WTC11 (cell line): ENCODE results near the gene ATXN8OS. TPM values are rescaled to one million over a fixed set of nuclear protein-coding genes. Genes with fewer than 3 reads are reported as not detected.

Experiments
- ATAC-seq: fragments of 200-7000 bp; cut with Tn5 transposase; 2 replicates; pipeline ENCODE4 v1.10.0; 2021; ENCODE audit warnings: mild to moderate bottlenecking, moderate library complexity
- CTCF ChIA-PET: fragments of 300-600 bp; sonication (Branson Sonifier 250); formaldehyde crosslinking; loops from one replicate; lab custom pipeline; 2021; ENCODE audit warnings: antibody characterized with exemption; lab: Charles Lee
- POLR2A ChIA-PET: fragments of 350-600 bp; sonication (Branson Sonifier 250); formaldehyde crosslinking; loops from one replicate; lab custom pipeline; 2021; ENCODE audit warnings: antibody characterized with exemption; lab: Charles Lee
- DNase-seq: peaks from one replicate; pipeline ENCODE4 v3.0.0; 2021; ENCODE audit warnings: low spot score
- H3K27ac Mint-ChIP-seq: 2 replicates; pipeline ENCODE4 v1.8.0; 2021; ENCODE audit warnings: mixed read lengths
- H3K27me3 Mint-ChIP-seq: 2 replicates; pipeline ENCODE4 v1.8.0; 2021; ENCODE audit warnings: low read depth, mild to moderate bottlenecking, moderate library complexity, mixed read lengths
- H3K36me3 Mint-ChIP-seq: 2 replicates; pipeline ENCODE4 v1.8.0; 2021; ENCODE audit warnings: mixed read lengths
- H3K4me1 Mint-ChIP-seq: 2 replicates; pipeline ENCODE4 v1.8.0; 2022; ENCODE audit warnings: mixed read lengths
- H3K4me3 Mint-ChIP-seq: 2 replicates; pipeline ENCODE4 v1.8.0; 2021; ENCODE audit warnings: mild to moderate bottlenecking, moderate library complexity, mixed read lengths
- H3K9me3 Mint-ChIP-seq: 2 replicates; pipeline ENCODE4 v1.8.0; 2021; ENCODE audit warnings: mixed read lengths
- AR ChIP-seq: fragments of 250-450 bp; sonication (Bioruptor Pico); IDR thresholded peaks from 2 replicates; pipeline ENCODE4 v1.9.0; 2021; ENCODE audit warnings: mild to moderate bottlenecking
- ATF2 ChIP-seq: sonication (generic); formaldehyde crosslinking; IDR thresholded peaks from 2 replicates; pipeline ENCODE4 v1.8.1; 2022; ENCODE audit warnings: low read depth, missing genetic modification reagents, borderline replicate concordance
- CDX4 ChIP-seq: fragments of 250-450 bp; sonication (Bioruptor Pico); IDR thresholded peaks from 2 replicates; pipeline ENCODE4 v1.9.0; 2021; ENCODE audit warnings: moderate library complexity, mild to moderate bottlenecking, inconsistent platforms, borderline replicate concordance
- CTCF ChIP-seq: fragments of 200-600 bp; IDR thresholded peaks from 2 replicates; pipeline ENCODE4 v1.8.0; 2022; ENCODE audit warnings: antibody characterized with exemption
- E2F1 ChIP-seq: sonication (generic); formaldehyde crosslinking; IDR thresholded peaks from 2 replicates; pipeline ENCODE4 v1.8.0; 2022; ENCODE audit warnings: mild to moderate bottlenecking, missing genetic modification reagents
- E2F4 ChIP-seq: sonication (generic); formaldehyde crosslinking; IDR thresholded peaks from 2 replicates; pipeline ENCODE4 v1.8.1; 2022; ENCODE audit warnings: low read depth, mild to moderate bottlenecking, moderate library complexity, missing genetic modification reagents, borderline replicate concordance
- MAX ChIP-seq: sonication (generic); formaldehyde crosslinking; IDR thresholded peaks from 2 replicates; pipeline ENCODE4 v1.8.0; 2022; ENCODE audit warnings: mild to moderate bottlenecking, missing genetic modification reagents
- MLX ChIP-seq: sonication (generic); formaldehyde crosslinking; IDR thresholded peaks from 2 replicates; pipeline ENCODE4 v1.8.1; 2023; ENCODE audit warnings: mild to moderate bottlenecking, missing genetic modification reagents, moderate library complexity
- NR2C2 ChIP-seq: sonication (generic); formaldehyde crosslinking; IDR thresholded peaks from 2 replicates; pipeline ENCODE4 v1.8.0; 2022; ENCODE audit warnings: mild to moderate bottlenecking, missing genetic modification reagents
- NR3C1 ChIP-seq: sonication (generic); formaldehyde crosslinking; conservative IDR thresholded peaks from 2 replicates; pipeline ENCODE4 v1.8.1; 2023; ENCODE audit warnings: low read depth, mild to moderate bottlenecking, missing genetic modification reagents
- PREB ChIP-seq: sonication (generic); formaldehyde crosslinking; IDR thresholded peaks from 2 replicates; pipeline ENCODE4 v1.8.1; 2022; ENCODE audit warnings: mild to moderate bottlenecking, missing genetic modification reagents, moderate library complexity, borderline replicate concordance
- PRRX2 ChIP-seq: fragments of 250-450 bp; sonication (Bioruptor Pico); IDR thresholded peaks from 2 replicates; pipeline ENCODE4 v1.8.0; 2021; ENCODE audit warnings: mild to moderate bottlenecking
- RORB ChIP-seq: fragments of 250-450 bp; sonication (Bioruptor Pico); IDR thresholded peaks from 2 replicates; pipeline ENCODE4 v1.9.0; 2021; ENCODE audit warnings: mild to moderate bottlenecking
- SMAD3 ChIP-seq: sonication (generic); formaldehyde crosslinking; IDR thresholded peaks from 2 replicates; pipeline ENCODE4 v1.8.0; 2022; ENCODE audit warnings: missing genetic modification reagents, mild to moderate bottlenecking, borderline replicate concordance
- SMAD4 ChIP-seq: sonication (generic); formaldehyde crosslinking; IDR thresholded peaks from 2 replicates; pipeline ENCODE4 v1.8.0; 2022; ENCODE audit warnings: mild to moderate bottlenecking, missing genetic modification reagents
- SOX15 ChIP-seq: fragments of 250-450 bp; sonication (Bioruptor Pico); IDR thresholded peaks from 2 replicates; pipeline ENCODE4 v1.9.0; 2021; ENCODE audit warnings: mild to moderate bottlenecking
- TCF7 ChIP-seq: sonication (generic); formaldehyde crosslinking; IDR thresholded peaks from 2 replicates; pipeline ENCODE4 v1.8.0; 2022; ENCODE audit warnings: mild to moderate bottlenecking, low read depth, missing genetic modification reagents, moderate library complexity
- USF1 ChIP-seq: sonication (generic); formaldehyde crosslinking; IDR thresholded peaks from 2 replicates; pipeline ENCODE4 v1.8.0; 2022; ENCODE audit warnings: mild to moderate bottlenecking, missing genetic modification reagents
- ZNF121 ChIP-seq: sonication (generic); formaldehyde crosslinking; IDR thresholded peaks from 2 replicates; pipeline ENCODE4 v1.8.0; 2023; ENCODE audit warnings: missing genetic modification reagents
- ZNF671 ChIP-seq: fragments of 250-450 bp; sonication (Bioruptor Pico); IDR thresholded peaks from 2 replicates; pipeline ENCODE4 v1.8.0; 2021; ENCODE audit warnings: mild to moderate bottlenecking
- ZSCAN18 ChIP-seq: fragments of 250-450 bp; sonication (Bioruptor Pico); IDR thresholded peaks from 2 replicates; pipeline ENCODE4 v2.1.2; 2022; ENCODE audit warnings: mild to moderate bottlenecking, moderate library complexity
- total RNA-seq: library from RNA; stranded (reverse); gene quantifications from 3 replicates; pipeline ENCODE4 v1.2.3, GENCODE V29; 2021

Gene ATXN8OS
- total RNA-seq, 1 experiment from 2014 or later = not detected

GRCh38 chr13:70125693-70126092 is 18.1 kb downstream of the ATXN8OS start (continued):
- TF ChIP-seq CTCF (no peak), MAX (CRISPR knock-in tag) (no peak), RORB (no peak), E2F1 (CRISPR knock-in tag) (no peak), ZNF671 (CRISPR knock-in tag) (no peak), SMAD3 (CRISPR knock-in tag) (no peak), TCF7 (CRISPR knock-in tag) (no peak), PREB (CRISPR knock-in tag) (no peak), NR3C1 (CRISPR knock-in tag) (no peak), ATF2 (CRISPR knock-in tag) (no peak), PRRX2 (CRISPR knock-in tag) (no peak), MLX (no peak), ZNF121 (no peak), SMAD4 (CRISPR knock-in tag) (no peak)

GRCh38 chr13:70128098-70128497 is 20.5 kb downstream of the ATXN8OS start:
- ChIA-PET POLR2A (no interaction called here), CTCF (no interaction called here)
- no peaks in the 10 kb centered on the region for H3K36me3 Mint-ChIP-seq
- H3K4me1 Mint-ChIP-seq = peaks cover 8% of the 10 kb centered on the region
- H3K4me3 Mint-ChIP-seq = no peak overlapping the region
- DNase-seq (no peak), ATAC-seq (no peak)
- H3K27me3 Mint-ChIP-seq = no peaks in the 10 kb centered on the region
- no peaks in the 10 kb centered on the region for H3K9me3 Mint-ChIP-seq
- no peak overlapping the region for H3K27ac Mint-ChIP-seq
- TF ChIP-seq USF1 (no peak), AR (CRISPR knock-in tag) (no peak), PRRX2 (CRISPR knock-in tag) (no peak), ZSCAN18 (no peak), CDX4 (CRISPR knock-in tag) (no peak), SMAD3 (CRISPR knock-in tag) (no peak), E2F4 (CRISPR knock-in tag) (no peak), SOX15 (CRISPR knock-in tag) (no peak), NR2C2 (CRISPR knock-in tag) (no peak), TCF7 (CRISPR knock-in tag) (no peak)
